GM19463 (cell line): ENCODE results near the gene SSX2IP.
"Not testable (repeated sequence)": the region's sequence is repeated elsewhere in the genome, so short reads cannot be mapped to it uniquely, and the experiment has no call there.

ENCODE experiments used
- ATAC-seq: cut with Tn5 transposase; IDR thresholded peaks from one replicate; pipeline ENCODE4 v1.9.1; 2021; ENCODE audit warnings: mild to moderate bottlenecking, moderate library complexity; ENCODE audit not compliant: unreplicated experiment

SSX2IP gene, protein sequence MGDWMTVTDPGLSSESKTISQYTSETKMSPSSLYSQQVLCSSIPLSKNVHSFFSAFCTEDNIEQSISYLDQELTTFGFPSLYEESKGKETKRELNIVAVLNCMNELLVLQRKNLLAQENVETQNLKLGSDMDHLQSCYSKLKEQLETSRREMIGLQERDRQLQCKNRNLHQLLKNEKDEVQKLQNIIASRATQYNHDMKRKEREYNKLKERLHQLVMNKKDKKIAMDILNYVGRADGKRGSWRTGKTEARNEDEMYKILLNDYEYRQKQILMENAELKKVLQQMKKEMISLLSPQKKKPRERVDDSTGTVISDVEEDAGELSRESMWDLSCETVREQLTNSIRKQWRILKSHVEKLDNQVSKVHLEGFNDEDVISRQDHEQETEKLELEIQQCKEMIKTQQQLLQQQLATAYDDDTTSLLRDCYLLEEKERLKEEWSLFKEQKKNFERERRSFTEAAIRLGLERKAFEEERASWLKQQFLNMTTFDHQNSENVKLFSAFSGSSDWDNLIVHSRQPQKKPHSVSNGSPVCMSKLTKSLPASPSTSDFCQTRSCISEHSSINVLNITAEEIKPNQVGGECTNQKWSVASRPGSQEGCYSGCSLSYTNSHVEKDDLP

DNA sequence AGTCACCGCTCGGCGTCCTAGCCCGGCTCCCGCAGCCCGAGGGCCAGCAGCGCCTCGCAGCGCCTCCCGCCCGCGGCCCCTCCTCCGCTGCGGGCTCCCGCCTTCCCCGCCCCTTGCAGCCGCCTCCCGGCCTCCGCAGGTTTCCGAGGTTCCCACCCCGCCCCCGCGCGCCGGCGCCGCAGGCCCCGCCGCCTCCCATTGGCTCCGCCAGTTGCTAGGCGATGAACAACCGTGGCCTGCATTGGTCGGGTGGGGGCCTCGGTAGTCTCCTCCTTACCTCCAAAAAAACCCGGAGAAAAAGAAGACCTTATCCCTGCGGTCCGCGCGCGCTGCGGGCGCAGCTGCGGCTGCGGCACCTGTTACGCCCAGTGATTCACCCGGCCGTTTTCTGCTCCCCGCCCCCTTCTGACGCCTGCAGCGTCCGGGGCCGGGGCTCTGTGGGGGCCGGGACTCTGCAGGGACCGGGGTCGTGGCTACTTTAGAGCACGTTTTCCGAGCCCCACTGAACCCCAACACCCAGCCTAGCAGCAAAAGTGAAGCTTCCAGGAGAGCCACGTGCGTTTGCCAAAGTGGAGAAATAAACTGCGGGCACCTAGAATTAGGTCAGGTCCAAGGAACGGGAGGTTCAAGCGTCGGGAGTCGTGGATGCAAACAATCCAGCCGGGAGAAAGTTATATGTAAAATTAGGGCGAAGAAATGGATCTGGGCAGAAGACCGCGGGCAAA is at the start of gene SSX2IP:
SSX2IP (minus strand) TSS at position 65 of the 725 bp plus-strand sequence. CDS start 19,242 bp downstream, outside the sequence.
- peak; percentile 89 for ATAC-seq

DNA sequence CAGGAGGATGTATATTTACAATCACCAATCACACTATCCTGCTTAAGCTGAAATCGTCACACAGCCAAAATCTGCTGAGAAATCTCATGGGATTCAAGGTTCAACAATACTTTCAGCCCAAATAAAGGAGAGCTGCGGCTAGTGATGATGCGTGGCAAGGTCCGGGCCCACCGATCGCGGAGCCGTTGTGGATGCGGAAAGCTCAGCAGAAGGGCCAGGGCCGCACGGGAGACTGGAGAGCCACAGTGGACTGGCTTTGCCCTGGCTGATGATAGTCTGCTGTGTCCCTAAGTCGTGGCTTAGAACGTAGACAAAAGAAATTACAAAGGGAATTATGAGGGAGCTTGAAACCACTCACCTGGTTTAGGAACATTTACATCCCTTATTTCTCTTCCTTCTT is 48.0 kb upstream of the SSX2IP start:
- no peak for ATAC-seq

GRCh38 chr1:84737590-84737989 is 47.3 kb upstream of the SSX2IP start:
- no peak for ATAC-seq

GRCh38 chr1:84736944-84737343 is 46.7 kb upstream of the SSX2IP start:
- ATAC-seq = no peak

- no peak for ATAC-seq
Observed at GRCh38 chr1:84736445-84736844, 46.2 kb upstream of the SSX2IP start.

DNA sequence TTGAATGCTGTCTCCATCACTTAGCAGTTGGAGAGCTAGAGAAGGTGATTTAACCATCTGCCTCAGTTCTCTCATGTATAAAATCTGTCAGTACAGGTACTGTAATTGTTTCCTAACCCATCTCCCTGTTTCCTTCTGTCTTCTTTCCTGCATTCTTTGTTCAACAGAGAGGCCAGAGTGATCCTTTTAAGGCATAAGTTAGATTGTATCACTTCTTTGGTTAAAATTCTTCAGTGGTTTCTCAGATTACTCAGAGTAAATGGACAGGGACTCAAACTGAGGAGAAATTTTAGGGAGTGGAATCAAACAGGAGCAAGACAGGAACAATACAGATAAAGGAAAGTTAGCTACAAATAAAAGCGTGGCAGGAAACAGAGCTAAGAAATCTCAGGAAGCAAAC is 45.2 kb upstream of the SSX2IP start:
- ATAC-seq = no peak

GRCh38 chr1:84732520-84732919 is 42.3 kb upstream of the SSX2IP start:
- ATAC-seq = no peak

- no peak for ATAC-seq
Observed at GRCh38 chr1:84731519-84731918, 41.3 kb upstream of the SSX2IP start.

DNA sequence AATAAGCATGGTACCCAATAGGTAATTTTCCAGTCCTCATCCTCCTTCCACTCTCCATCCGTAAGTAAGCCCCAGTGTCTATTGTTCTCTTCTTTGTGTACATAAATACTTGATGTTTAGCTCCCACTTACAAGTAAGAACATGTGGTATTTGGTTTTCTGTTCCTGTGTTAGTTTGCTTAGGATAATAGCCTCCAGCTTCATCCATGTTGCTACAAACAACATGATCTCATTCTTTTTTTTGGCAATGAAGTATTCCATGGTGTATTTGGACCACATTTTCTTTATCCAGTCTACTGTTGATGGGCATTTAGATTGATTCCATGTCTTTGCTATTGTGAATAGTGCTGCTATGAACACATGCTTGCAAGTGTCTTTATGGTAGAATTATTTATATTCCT is 37.5 kb upstream of the SSX2IP start:
- ATAC-seq = not testable (repeated sequence)

- ATAC-seq = no peak
Observed at GRCh38 chr1:84726593-84727499, 36.6 kb upstream of the SSX2IP start.

GRCh38 chr1:84724128-84724860 is 34.0 kb upstream of the SSX2IP start:
- ATAC-seq = no peak

DNA sequence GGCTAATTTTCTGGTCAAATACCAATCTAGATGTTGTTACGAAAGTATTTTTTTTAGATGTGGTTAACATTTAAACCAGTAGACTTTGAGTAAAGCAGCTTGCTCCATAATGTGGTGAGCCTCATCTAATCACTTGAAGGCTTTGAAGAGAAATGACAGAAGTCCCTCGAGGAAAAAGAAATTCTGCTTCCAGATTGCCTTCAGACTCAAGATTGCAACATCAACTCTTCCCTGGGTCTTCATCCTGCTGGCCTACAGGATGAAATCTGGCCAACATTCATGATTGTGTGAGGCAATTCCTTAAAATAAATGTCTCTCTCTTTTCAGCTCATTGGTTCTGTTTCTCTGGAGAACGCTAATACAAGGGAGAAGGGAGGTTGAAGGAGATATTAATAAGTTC is 32.5 kb upstream of the SSX2IP start:
- no peak for ATAC-seq

DNA sequence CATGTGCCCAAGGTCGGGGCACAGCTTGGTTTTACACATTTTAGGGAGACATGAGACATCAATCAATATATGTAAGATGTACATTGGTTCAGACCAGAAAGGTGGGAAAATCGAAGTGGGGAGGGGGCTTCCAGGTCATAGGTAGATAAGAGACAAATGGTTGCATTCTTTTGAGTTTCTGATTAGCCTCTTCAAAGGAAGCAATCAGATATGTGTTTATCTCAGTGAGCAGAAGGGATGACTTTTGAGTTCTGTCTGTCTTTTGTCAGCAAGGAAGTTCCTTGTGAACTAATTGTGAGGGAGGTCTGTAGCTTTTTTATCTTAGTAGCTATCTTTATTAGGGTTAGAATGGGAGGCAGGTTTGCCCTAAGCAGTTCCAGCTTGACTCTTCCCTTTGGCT is 31.6 kb upstream of the SSX2IP start:
- ATAC-seq = not testable (repeated sequence)

DNA sequence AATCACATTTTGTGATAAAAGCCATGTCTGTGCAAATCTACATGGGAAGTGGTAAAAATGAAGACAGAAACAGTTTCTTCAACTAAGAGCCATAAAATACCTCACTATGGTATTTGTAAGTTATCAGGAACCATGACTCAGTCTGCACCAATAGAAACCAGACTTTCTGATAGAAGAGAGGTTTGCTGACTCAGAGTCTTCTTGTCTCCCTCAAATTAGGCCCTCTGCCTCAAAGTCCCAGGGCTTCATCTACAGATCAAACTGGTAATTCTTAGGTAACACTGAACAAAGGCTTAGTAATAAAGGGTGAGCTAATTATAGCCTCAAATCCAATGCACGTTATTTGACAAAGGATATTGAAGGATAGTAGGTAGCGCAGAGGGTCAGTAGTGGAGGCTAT is 30.9 kb upstream of the SSX2IP start:
- peak; percentile 30 for ATAC-seq

- ATAC-seq = peak; percentile 78
Observed at GRCh38 chr1:84720221-84720780, 30.0 kb upstream of the SSX2IP start.

- ATAC-seq = no peak
Observed at GRCh38 chr1:84719543-84720217, 29.4 kb upstream of the SSX2IP start.

DNA sequence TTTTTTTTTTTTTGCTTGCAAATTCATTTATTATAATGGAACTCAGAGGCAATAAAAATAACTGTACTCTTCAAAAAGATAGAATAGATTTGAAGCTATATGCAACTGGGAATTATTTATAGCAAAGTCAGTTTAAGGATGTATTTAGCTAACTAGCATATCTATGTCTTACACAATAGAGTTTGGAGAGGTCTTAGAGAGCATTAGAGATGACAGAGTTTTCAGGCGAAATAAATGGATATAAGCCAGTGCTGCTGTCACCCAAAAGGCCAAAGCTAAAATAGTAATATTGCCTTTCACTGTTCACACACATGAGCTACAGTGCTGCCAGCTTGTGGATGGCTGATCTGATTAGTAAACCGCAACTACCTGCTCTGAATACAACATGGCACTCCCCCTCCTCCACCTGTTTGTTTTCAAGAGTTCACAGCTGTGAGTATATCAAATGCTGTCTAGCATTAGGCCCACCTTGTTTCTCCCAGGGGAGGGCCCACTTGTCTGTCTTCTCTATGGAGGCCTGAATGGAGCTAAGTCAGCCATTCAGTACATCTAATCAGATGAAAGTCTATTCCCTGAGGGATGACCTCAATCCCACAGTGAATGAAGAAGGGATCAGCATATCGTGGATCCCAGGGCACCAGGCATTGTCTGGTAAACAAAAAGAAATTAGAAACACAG is 25.2 kb upstream of the SSX2IP start:
- ATAC-seq = no peak

DNA sequence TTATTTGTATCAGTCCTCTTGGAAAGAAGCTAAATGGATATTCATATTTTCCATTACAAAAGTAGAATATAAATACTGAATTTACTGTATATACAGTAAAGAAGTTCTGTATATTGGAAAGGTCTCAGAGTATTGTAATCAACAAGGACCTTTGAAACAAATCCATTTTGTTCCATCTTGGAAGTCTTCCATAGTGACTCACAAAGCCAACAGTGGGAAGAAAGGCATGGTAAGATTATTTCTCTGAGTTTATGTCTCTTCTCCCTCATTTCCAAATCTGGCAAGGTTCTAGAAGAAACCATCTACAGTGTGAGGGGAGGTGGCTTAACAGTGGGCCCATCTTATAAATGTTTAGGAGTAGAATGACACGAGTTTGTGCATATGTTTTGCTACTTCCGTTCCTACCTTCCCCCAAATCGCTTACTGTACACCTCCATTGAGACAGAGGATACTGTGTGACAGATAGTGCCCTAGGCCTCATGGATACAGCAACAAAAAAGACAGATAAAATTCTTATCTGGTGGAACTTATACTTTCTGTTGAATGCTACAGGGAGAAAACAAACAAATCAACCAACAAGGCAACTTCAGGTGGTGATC is 22.1 kb upstream of the SSX2IP start:
- no peak for ATAC-seq
